Measurements from ENCODE around the gene VPS16. TPM values are rescaled to one million over a fixed set of nuclear protein-coding genes. Genes with fewer than 3 reads are reported as not detected.

The VPS16 gene
- total RNA-seq, 1 donor from 2014 or later: 49.9 TPM

GRCh38 chr20:2883726-2884637, 43.4 kb downstream of the VPS16 start:
- Mint-ChIP-seq H3K4me3 (no peak overlapping the region), H3K27me3 (no peaks in the 10 kb centered on the region), H3K36me3 (peaks cover 4% of the 10 kb centered on the region), H3K27ac (no peak overlapping the region), H3K9me3 (no peaks in the 10 kb centered on the region), H3K4me1 (ENCODE audit: unreplicated experiment) (peaks cover 6% of the 10 kb centered on the region)
- no peak for DNase-seq (ENCODE audit: extremely low spot score, unreplicated experiment)
- TF ChIP-seq CTCF (conservative IDR thresholded peaks at IDR 0.05): no peak

GRCh38 chr20:2887715-2888114, 47.2 kb downstream of the VPS16 start:
- H3K4me3 Mint-ChIP-seq: no peak overlapping the region
- TF ChIP-seq CTCF (conservative IDR thresholded peaks at IDR 0.05): no peak
- peaks cover 13% of the 10 kb centered on the region for H3K36me3 Mint-ChIP-seq
- DNase-seq (ENCODE audit: extremely low spot score, unreplicated experiment): no peak
- H3K9me3 Mint-ChIP-seq: no peaks in the 10 kb centered on the region
- H3K27me3 Mint-ChIP-seq: no peaks in the 10 kb centered on the region
- H3K4me1 Mint-ChIP-seq (ENCODE audit: unreplicated experiment): peaks cover 21% of the 10 kb centered on the region
- H3K27ac Mint-ChIP-seq: no peak overlapping the region

GRCh38 chr20:2888224-2888955, 47.8 kb downstream of the VPS16 start:
- Mint-ChIP-seq H3K27me3 (no peaks in the 10 kb centered on the region), H3K4me3 (no peak overlapping the region), H3K9me3 (no peaks in the 10 kb centered on the region), H3K36me3 (peaks cover 13% of the 10 kb centered on the region), H3K4me1 (ENCODE audit: unreplicated experiment) (peaks cover 21% of the 10 kb centered on the region), H3K27ac (no peak overlapping the region)
- no peak for TF ChIP-seq CTCF (conservative IDR thresholded peaks at IDR 0.05)
- DNase-seq (ENCODE audit: extremely low spot score, unreplicated experiment): no peak

GRCh38 chr20:2889209-2889608, 48.7 kb downstream of the VPS16 start:
- no peak for DNase-seq (ENCODE audit: extremely low spot score, unreplicated experiment)
- H3K36me3 Mint-ChIP-seq: peaks cover 9% of the 10 kb centered on the region
- H3K4me3 Mint-ChIP-seq: no peak overlapping the region
- H3K9me3 Mint-ChIP-seq: no peaks in the 10 kb centered on the region
- peak overlapping the region; percentile 30 for H3K27ac Mint-ChIP-seq
- TF ChIP-seq CTCF (conservative IDR thresholded peaks at IDR 0.05): no peak
- H3K27me3 Mint-ChIP-seq: no peaks in the 10 kb centered on the region
- H3K4me1 Mint-ChIP-seq (ENCODE audit: unreplicated experiment): peaks cover 21% of the 10 kb centered on the region

- H3K27me3 Mint-ChIP-seq: no peaks in the 10 kb centered on the region
- TF ChIP-seq CTCF (conservative IDR thresholded peaks at IDR 0.05): no peak
- H3K27ac Mint-ChIP-seq: no peak overlapping the region
- H3K4me3 Mint-ChIP-seq: no peak overlapping the region
- H3K36me3 Mint-ChIP-seq: peaks cover 9% of the 10 kb centered on the region
- no peaks in the 10 kb centered on the region for H3K9me3 Mint-ChIP-seq
- peaks cover 21% of the 10 kb centered on the region for H3K4me1 Mint-ChIP-seq (ENCODE audit: unreplicated experiment)
- DNase-seq (ENCODE audit: extremely low spot score, unreplicated experiment): no peak
These were observed 49.3 kb downstream of the VPS16 start for GRCh38 chr20:2889797-2890196.
